Ecto neural progenitor cell (in vitro differentiated cells): ENCODE data around the gene AK5.

ENCODE experiments used
- DNase-seq: peaks from one replicate; pipeline ENCODE4 v3.0.0-alpha.2; 2018; ENCODE audit warnings: low spot score

Gene AK5

DNA sequence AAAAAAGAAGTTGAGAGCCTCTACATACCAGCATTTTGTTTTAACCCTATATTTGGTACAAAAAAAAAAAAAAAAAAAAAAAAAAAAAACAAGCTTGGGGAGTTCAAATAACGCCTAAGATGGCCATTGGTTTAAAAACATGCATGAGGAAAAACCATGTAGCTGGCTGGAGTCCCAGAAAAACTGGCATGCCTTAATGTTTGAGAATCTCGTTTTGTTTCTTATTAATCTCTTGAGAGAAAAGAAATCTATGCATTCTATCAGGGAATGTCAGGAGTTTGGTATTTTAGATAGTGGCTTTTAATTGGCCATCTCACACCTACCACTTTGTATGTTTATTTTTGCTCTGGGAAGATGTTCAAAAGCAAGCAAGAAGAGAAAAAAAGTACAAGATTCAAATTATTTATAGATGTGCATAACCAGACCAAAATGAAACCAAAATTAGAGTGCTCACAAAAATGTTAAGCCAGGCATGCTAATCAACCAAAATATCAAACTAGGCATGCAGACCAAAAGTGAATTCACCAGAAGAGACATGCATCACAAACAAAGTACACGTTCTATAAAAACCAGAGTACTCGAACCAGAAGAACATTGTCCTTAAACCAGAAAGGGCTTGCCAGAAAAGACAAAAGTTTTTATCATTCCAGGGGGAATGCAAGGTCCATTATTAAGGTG lies 156.6 kb downstream of the AK5 start:
- DNase-seq, result no peak

DNA sequence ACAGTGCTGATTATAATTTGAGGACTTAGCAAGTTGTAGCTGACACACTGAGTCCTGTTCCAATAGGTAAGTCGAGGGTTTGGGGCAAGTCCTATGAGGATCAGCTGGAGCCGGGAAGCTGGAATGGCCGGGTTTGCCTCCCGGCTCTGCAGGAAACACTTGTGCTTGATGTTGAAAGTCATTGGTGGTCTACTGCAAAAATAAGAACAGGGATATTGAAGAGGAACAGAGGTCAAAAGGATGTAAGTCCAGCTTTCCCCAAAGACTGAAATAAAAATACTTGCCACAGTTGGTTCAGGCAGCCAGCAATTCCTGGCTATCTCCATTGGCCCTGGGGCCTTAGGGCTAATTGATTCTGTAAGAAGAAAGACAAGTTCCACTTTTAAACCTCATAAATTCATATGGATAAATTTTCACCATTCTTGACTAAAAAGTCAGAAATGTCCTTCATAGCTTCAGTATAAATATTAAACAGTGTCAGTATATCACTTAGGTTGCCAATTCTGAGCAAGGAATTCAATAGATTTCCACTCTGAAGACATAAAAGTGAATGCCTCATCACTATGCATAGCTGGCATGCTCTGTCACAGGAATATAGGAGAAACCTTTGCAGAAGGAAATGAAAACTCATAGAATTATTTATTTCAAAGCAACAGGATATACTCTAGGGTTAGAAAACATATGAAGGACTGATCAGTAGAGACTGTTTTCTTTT lies 165.2 kb downstream of the AK5 start:
- no peak for DNase-seq

DNA sequence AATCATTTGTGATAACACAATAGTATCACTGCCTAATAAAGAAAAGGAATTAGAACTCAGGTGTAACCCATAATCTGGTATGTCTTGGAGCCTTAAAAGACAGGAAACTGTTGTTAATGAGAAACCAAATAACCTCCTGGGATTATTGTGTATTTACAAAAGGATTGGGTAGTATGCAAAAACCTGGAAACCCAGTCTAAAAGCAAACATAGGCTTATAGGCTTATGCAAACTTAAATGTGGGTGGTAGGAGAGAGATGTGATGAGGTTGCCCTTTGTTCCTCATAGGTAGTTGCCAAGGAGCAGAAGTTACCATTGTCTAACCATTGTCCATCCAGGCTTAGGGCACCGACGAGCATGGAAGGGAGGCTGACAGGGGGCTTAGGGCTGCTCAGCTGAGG lies 165.8 kb downstream of the AK5 start:
- DNase-seq, result no peak

DNA sequence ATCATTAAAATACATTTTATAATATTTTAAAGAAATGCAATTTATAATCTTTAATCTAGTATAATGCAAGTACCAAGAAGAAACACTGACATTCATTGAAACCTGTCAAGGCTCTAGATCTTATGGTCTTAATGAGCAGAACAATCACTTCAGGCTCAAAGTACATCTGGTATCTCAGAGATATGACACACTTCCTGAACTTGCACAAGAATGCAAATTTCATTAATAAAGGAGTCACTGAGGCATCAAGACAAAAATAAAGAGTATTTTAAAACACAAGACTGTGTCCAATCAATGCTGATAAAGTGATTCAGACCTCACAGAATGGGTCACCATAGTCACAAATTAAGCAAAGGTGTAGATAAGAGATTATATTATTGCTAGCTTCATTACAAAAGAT lies 178.1 kb downstream of the AK5 start:
- DNase-seq, result no peak

DNA sequence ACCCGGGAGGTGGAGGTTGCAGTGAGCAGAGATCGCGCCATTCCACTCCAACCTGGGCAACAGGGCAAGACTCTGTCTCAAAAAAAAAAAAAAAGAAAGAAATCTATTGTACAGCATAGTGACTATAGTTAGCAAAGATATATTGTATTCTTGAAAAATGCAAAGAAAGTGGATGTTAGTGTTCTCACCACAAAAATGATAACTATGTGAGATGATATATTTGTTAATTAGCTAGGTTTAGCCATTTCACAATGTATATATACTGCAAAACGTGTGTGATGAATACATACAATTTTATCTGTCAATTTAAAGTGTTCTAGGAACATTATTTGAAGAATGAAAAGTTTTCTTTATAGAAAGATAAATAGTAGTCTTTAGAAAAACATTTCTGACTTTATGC lies 179.9 kb downstream of the AK5 start:
- no peak for DNase-seq

DNA sequence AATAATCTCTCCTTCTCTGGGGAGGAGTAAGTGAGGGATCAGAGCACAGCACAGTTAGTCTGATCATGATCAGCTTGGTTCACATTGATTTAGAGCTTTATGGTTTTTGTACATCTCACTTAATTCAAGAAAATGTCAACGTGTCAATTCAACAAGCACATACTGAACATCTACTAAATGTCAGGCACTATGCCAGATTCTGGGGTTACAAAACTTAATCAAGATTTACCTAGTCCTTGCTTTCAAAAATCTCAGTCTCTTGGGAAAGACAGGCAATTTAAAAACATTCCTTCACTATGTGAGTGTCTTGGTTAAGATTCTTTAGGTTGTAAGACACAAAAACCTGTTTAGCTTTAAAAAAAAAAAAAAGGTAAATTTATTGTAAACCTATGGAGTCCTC lies 181.4 kb downstream of the AK5 start:
- DNase-seq, result no peak

DNA sequence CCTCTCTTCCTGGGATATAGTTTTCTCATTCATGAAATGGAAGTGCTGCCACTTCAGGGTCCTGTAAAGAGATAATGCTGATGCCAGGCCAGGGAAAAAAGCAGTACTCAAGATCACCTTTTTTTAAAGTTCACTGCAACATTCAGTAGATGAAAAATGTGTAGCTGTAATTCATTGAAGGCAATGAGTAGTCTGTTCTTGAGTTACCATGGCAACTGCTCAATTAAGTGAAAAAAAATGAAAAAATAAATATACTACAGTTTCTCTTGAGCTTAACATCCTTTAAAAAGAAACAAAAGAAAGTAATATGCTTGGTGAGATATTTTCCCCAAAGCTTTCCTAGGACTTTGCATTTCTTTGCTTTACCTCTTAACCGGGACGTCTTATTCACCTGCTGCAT lies 183.3 kb downstream of the AK5 start:
- DNase-seq, result no peak

DNA sequence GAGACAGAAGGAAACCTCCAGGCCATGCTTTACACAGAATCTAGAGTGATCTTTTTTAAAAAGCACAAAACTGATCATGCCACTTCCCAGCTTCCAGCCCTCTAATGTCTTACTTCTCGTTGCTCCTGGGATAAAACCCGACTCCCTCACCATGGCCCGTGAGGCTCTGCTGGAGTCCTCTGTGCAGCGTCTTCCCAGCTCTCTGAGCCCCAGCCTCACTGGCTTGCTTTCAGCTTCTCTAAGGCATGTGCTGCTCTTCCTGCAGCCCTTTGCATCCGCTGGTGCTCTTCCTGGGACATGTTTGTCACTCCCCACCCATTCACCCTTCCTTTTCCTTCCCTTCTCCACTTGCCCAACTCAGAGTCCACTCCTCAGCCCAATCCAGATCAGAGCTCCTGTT lies 184.1 kb downstream of the AK5 start:
- DNase-seq, result no peak

DNA sequence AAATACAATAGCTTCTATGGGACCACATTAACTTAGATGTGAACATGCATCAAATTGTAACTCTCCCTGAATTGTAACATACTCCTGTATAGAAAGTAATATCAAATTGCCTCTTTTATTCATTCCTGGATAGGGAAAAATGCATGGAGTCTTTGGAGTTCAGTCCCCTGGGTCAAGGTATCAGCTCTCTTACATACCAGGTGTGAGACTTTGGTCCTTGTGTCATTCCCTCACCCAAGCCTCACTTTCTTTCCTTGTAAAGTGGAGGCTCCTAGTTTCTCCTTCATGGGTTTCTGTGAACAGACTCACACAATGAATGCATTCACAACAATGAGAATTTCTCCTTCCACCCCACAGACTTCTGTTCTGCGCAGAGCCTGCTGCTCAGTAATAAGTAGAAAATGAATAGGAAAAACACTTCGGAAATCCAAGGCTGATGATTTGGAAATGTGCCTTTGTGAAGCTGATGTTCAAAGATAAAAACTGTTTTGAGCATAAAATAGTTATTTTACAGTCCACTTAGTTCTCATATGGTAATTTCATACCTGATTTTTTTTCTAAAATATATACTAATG lies 185.3 kb downstream of the AK5 start:
- no peak for DNase-seq

DNA sequence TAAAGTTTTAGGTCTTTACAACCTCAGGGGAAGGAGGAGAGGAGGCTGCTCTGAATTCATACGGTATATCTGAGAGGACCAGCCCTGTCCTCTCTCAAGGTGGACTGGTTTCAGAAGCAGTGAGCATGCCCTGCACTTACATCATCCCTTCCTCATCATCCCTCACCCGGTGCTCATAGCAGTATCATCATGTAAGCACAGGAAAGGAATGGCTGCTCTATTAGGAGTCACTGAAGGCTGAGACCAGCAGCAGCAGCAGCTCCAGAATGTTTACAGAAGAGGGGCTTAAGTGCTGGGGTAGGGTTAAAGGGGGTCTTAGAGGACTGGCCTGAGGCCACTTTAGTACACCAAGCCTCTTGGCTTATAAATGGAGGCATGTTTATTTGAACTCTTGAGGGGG lies 185.9 kb downstream of the AK5 start:
- DNase-seq, result no peak

DNA sequence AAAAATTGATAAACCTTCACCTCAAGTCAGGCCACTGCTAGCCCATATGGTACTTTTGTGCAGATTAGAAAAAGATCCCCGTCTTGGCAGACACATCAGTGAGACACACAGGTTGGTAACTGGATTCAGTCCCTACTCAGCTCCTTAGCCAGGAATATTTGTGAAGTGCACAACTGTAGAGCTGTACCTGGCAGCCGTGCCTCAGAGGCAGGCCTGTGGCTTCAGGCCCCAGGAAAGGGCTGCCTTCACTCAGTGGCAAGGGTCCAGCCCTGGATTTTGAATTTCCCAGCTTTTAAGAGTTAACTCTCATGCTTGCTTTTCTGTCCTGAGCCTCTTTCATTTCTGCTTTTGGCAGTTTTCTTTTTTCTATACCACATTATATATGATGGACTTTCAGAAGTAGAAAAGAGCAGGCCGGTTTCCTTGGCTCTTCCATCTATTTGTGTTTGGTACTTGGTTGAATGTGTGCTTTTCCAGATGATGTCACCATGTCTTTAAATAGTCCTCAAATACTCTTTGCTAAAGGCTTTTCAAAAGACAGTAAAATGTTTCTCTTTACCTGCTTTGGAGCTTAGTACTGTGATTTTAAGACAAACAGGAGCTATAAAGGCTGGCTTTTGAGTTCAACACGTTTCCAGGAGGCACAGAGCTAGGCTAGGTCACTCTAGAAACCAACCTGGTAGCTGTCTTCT lies 186.6 kb downstream of the AK5 start:
- DNase-seq, result no peak

DNA sequence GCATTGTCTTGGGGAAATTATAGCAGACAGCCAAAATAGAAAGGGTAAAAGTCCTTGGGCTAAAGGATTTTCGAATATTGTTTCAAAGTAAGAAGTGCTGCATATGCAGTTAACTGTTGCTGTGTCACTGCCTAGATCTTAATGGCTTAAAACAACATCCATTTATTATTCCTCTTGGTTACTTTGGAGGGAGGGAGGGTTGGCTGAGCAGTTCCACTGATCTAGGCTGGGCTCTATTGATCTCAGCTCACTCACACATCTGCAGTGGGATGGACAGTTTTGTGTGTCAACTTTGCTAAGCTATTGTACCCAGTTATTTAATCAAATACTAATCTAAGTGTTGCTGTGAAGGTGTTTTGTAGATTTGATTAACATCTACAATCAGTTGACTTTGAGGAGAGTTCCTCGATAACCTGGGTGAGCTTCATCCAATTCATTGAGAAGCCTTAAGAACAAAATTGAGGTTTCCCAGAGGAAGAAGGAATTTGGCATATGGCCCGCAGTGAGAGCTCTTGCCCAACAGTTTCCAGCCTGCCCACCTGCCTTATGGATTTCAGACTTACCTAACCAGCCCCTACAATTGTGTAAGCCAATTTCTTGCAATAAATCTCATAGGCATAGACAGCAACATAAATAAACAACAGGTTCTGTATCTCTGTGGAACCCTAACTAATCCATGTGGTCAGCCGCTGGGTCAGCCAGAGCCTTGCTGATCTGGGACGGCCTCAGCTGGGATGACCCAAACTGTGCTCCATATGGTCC lies 187.3 kb downstream of the AK5 start:
- DNase-seq, result no peak

DNA sequence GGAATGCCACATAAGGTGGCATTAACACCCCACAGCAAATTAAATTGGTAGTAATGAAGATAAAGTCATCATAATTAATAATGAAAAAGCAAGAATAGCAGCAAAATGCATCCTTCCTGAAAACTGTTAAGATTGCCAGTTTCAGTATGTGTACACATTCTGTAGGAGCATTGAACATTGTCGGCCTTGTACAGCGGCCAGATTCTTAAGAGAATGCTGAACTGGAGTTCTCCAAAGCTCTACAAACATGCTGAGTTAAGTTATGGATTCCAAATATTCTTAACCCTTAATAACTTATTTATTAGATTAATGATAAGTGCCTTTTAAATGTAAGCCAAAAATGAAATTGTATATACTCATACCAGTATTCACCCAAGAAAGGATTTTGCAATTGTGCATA lies 189.9 kb downstream of the AK5 start:
- DNase-seq, result no peak

DNA sequence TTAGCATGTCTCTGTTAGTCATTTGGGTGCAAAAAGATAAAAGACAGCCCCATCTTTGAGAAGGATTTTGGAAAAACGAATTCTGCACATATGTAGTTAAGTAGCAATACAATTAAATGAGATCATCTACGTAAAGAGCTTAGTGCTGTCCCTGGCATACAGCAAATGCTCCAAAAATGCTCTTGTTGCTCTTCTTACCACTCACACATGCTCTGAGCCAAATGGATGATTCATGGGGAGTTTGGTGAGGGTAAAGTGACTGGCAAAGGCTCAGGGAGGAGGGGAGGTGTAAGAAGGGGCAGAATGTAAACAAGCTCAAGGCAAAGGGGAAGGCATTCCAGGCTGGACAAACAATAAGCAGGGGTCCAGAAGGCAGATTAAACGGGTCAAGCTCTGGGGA lies 191.9 kb downstream of the AK5 start:
- DNase-seq, result no peak

DNA sequence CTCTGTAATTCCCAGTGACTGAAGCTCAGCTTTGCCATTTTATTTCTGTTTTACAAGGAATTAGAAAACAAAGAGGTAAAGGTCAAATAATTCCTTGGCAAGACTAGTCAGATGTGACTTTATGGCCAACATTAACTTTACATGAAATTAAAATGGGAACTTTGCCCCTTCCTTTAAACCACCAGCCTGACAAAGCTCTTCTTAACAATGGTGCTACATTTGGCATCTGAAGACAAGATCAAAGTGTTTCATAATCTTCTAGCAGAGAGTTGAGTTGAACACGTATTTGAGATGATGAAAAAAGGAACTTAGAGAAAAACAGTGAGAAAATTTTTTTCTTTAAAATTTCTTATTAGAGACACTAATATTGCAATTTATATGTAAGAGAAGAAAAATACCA lies 193.8 kb downstream of the AK5 start:
- no peak for DNase-seq

DNA sequence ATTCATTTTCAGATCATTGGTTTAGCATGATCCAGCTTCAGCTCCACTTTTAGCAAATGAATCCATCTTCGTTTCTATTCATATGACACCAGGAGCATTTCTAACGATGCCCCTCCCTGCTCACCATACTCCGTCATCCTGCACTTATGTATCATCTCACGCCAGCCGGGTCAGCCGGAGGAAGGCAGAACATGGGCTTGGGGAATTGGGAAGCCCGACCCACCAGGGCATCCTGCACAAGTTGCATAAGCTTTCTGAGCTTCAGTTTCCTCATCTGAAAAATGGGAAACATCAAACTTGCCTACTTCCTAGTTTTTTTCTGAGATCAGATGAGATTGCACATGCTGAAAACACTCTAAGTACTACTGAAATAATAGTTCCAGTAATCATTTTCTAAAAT lies 194.7 kb downstream of the AK5 start:
- no peak for DNase-seq

DNA sequence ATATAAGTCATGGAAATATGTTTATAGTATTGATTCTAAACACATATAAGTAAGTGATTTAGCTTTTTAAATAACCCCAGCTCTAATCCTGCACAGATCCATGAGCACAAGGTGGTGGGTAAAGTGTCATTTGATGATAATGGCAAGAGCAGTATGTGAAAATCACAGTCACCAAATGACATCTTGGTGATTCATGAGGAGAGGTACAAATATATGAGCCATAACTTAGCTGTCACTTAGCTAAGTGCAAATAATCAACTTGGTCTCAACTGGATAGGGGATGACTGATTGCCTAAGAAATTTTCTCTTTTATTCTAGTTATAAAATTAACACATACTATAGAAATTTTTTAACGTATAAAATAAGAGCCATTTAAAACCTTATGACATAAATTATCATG lies 202.5 kb downstream of the AK5 start:
- DNase-seq, result no peak

DNA sequence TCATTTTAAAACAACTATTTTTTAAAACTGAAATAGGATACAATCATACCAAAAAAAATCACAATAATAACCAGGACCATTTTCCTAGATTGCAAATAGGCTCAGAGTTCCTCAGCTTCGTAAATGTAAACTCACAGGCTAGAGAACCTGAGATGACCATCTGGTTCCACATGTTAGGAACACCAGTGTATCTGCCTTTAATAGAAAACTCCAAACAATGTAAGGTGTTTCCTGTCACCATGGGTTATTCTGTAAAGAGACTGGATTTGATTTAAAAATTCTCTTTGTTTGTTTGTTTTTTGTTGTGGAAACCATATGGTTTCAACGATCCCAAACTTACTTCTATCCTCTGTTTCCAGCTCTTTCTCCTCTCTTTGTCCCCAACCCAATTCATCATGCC lies 203.1 kb downstream of the AK5 start:
- no peak for DNase-seq

DNA sequence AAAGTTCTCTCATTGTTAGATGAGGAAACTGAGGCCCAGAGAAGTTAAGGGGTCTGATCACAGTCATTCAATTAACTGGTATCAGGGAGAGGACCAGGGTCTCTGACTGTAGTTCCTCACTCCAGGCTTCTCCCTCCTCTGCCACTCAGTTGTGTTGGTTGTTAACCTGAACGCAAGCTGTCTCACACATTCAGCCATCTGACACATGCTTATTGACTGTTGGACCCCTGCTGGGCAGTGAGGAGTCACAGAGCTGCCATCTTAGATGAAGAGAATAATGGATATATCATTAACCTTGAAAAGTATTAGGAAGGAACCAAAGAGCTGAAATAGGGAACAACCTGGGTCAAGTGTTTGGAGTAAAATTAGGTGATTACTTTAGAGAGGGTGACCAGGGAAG lies 205.8 kb downstream of the AK5 start:
- DNase-seq, result no peak

DNA sequence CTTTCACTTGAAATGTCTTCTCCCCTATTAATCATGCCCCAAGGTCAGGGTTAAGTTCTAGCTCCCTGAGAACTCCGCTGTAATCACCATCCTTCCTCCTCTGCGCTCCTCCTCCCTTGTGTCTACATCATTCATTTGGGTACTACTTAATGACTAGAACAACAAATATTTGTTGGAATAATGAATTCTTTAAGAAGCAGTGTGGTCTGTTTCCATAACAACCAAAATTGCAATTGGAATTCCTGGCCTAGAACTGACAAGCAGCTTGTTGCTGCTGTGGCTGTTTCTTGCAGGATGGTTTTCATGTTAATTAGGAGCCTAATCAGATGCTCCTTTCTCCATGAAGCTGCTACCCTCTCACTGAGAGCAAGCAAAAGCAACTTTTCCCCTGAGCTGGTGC lies 208.1 kb downstream of the AK5 start:
- no peak for DNase-seq

DNA sequence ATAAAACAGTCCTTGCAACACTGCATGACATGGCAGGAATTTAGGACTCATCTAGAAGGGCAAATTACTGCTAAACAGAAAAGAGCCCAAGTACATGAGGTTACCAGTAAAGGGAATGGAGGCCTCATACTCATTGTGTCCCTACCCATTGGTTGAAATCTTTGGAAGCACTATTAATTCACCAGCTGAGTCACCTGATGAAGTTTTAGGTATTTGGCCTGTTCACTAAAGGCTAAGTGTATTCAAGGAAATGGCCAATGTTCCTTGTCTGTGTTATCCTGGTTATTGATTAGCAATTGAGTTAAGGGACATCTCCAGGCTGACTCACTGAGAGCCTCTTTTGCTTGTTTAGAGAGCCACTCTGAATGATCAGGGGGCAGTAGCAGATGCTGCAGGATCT lies 212.2 kb downstream of the AK5 start:
- DNase-seq, result no peak

DNA sequence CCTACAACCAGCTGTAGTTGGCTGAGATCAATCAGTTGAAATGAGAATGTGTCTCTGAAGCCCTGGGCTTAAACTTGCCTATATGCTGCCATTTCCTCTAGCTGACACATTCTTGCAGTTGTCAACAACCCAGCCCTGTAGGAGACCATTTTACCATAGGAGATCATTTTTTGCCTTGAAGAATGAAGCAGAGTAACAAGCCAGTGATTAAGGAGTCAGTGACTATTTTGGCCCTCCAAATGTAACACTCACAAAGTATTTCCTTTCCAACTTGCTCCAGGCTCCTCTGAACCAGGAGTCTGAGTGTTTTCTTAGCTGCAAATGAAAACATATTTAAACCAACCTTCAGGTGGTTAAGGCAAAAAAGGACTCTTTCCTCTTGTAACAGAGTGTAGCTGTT lies 217.1 kb downstream of the AK5 start:
- no peak for DNase-seq

DNA sequence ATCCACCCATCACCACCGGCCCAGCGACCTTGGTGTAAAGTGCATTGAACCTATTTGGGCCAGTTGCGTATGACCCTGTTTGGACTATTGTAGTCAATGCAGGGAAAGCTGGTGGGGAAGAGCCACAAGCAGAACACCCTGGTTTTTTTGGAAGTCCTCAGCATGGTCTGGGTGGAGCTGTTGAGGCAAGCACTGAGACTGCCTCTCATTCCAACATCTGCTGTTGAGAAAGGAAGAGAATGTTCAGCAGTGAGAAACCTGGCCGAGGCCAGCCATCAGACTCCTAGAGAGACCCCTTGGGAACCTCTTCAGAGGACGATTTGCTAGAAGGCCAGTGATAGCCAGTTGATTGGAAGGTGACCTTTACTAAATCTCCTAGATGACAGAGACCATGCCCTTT lies 217.6 kb downstream of the AK5 start:
- no peak for DNase-seq
